Endodermal cell (in vitro differentiated cells): Measurements from ENCODE around the gene HSPA6. TPM values are rescaled to one million over a fixed set of nuclear protein-coding genes. Genes with fewer than 3 reads are reported as not detected.
"Not testable (repeated sequence)": the region's sequence is repeated elsewhere in the genome, so short reads cannot be mapped to it uniquely, and the experiment has no call there.

Experiments used
- DNase-seq: peaks from one replicate; pipeline ENCODE4 v3.0.0-alpha.2; 2017
- H3K27ac ChIP-seq: 2 replicates; pipeline ENCODE4 v1.5.1; 2013; ENCODE audit warnings: mild to moderate bottlenecking, low read depth, low read length, moderate library complexity
- H3K27me3 ChIP-seq: 2 replicates; pipeline ENCODE4 v1.6.1; 2013; ENCODE audit warnings: mild to moderate bottlenecking, low read length, moderate library complexity; ENCODE audit not compliant: insufficient read depth, control insufficient read depth, poor library complexity, severe bottlenecking
- H3K36me3 ChIP-seq: 2 replicates; pipeline ENCODE4 v1.7.0; 2013; ENCODE audit warnings: mild to moderate bottlenecking, low read length, moderate library complexity; ENCODE audit not compliant: control insufficient read depth, insufficient read depth
- H3K4me1 ChIP-seq: one replicate; pipeline ENCODE4 v1.7.0; 2013; ENCODE audit warnings: low read length; ENCODE audit not compliant: control insufficient read depth, insufficient read depth
- H3K4me3 ChIP-seq: 2 replicates; pipeline ENCODE4 v1.5.1; 2013; ENCODE audit warnings: mild to moderate bottlenecking, low read length, moderate library complexity
- H3K9ac ChIP-seq: 2 replicates; pipeline ENCODE4 v1.6.1; 2013; ENCODE audit warnings: mild to moderate bottlenecking, low read length, moderate library complexity; ENCODE audit not compliant: poor library complexity, severe bottlenecking; ENCODE audit errors: extremely low read depth
- H3K9me3 ChIP-seq: 2 replicates; pipeline ENCODE4 v1.6.1; 2013; ENCODE audit warnings: mild to moderate bottlenecking, low read length, moderate library complexity; ENCODE audit not compliant: control insufficient read depth
- H3K27ac Mint-ChIP-seq: 2 replicates; pipeline ENCODE4 v1.8.0; 2020; ENCODE audit warnings: mixed read lengths
- H3K27me3 Mint-ChIP-seq: 2 replicates; pipeline ENCODE4 v1.8.0; 2021; ENCODE audit warnings: mild to moderate bottlenecking, mixed read lengths; ENCODE audit not compliant: insufficient read depth
- H3K36me3 Mint-ChIP-seq: 2 replicates; pipeline ENCODE4 v1.8.0; 2020; ENCODE audit warnings: low read depth, mixed read lengths
- H3K4me1 Mint-ChIP-seq: 2 replicates; pipeline ENCODE4 v1.8.0; 2020; ENCODE audit warnings: mixed read lengths
- H3K4me3 Mint-ChIP-seq: 2 replicates; pipeline ENCODE4 v1.8.0; 2020; ENCODE audit warnings: mild to moderate bottlenecking, moderate library complexity, mixed read lengths
- H3K9me3 Mint-ChIP-seq: 2 replicates; pipeline ENCODE4 v1.8.0; 2020; ENCODE audit warnings: mild to moderate bottlenecking, mixed read lengths
- WGBS, 2 experiments: methylation state at CpG; one replicate each; pipeline versions ENCODE4 v1.1.5 to v1.1.7; 2013; ENCODE audit warnings: missing lambda C conversion rate in 2 of 2, mixed read lengths in 1 of 2; ENCODE audit not compliant: insufficient coverage in 1 of 2, insufficient read length in 1 of 2; 5-methylcytosine and 5-hydroxymethylcytosine counted together
- total RNA-seq, 2 donors: library from RNA; stranded (reverse); fragmentation: NEBNext Ultra II Directional in 1 of 2; extraction: Animal tissue kit (Norgen Biotek cat#: 25700) in 1 of 2; gene quantifications; 2 replicates in 1 of 2; 3 replicates in 1 of 2; pipeline ENCODE4 v1.2.1, GENCODE V29; 2021

Gene HSPA6
- total RNA-seq, 2 donors from 2014 or later, result not detected

GRCh38 chr1:161562441-161562840, 38.1 kb downstream of the HSPA6 start:
- H3K9ac ChIP-seq, H3K36me3 Mint-ChIP-seq, H3K27me3 ChIP-seq, H3K4me1 ChIP-seq, H3K4me3 ChIP-seq, H3K9me3 Mint-ChIP-seq, H3K9me3 ChIP-seq, H3K4me1 Mint-ChIP-seq, H3K27ac Mint-ChIP-seq, H3K36me3 ChIP-seq, DNase-seq, H3K4me3 Mint-ChIP-seq, H3K27ac ChIP-seq: not testable (repeated sequence)
- 88% methylated on average over 1 of the region's 3 CpGs; no CpG with 5 or more reads in 1 of the 2 experiments for WGBS, 2 experiments
- peaks cover 12% of the 10 kb centered on the region for H3K27me3 Mint-ChIP-seq

- no CpG with 5 or more reads among the region's 1 CpG for WGBS, 2 experiments
- not testable (repeated sequence) for H3K36me3 Mint-ChIP-seq, H3K4me1 Mint-ChIP-seq, H3K9me3 Mint-ChIP-seq, H3K4me3 Mint-ChIP-seq, H3K4me1 ChIP-seq, H3K9me3 ChIP-seq, H3K27ac ChIP-seq, H3K9ac ChIP-seq, H3K27me3 ChIP-seq, H3K36me3 ChIP-seq, DNase-seq, H3K4me3 ChIP-seq, H3K27ac Mint-ChIP-seq
- H3K27me3 Mint-ChIP-seq, result peaks cover 12% of the 10 kb centered on the region
These were observed 39.2 kb downstream of the HSPA6 start for GRCh38 chr1:161563522-161563921.

GRCh38 chr1:161566602-161566960, 42.2 kb downstream of the HSPA6 start:
- not testable (repeated sequence) for H3K27ac Mint-ChIP-seq, H3K4me3 ChIP-seq, DNase-seq, H3K36me3 Mint-ChIP-seq, H3K27ac ChIP-seq, H3K27me3 ChIP-seq, H3K9me3 ChIP-seq, H3K4me1 Mint-ChIP-seq, H3K4me3 Mint-ChIP-seq, H3K4me1 ChIP-seq, H3K27me3 Mint-ChIP-seq, H3K36me3 ChIP-seq, H3K9me3 Mint-ChIP-seq, H3K9ac ChIP-seq
- WGBS, 2 experiments, result 100% methylated on average over 1 of the region's 3 CpGs; no CpG with 5 or more reads in 1 of the 2 experiments

GRCh38 chr1:161571703-161572102, 47.4 kb downstream of the HSPA6 start:
- not testable (repeated sequence) for DNase-seq, H3K27ac Mint-ChIP-seq, H3K9me3 ChIP-seq, H3K4me1 ChIP-seq, H3K27me3 Mint-ChIP-seq, H3K9me3 Mint-ChIP-seq, H3K36me3 ChIP-seq, H3K4me1 Mint-ChIP-seq, H3K27ac ChIP-seq, H3K27me3 ChIP-seq, H3K4me3 Mint-ChIP-seq, H3K36me3 Mint-ChIP-seq, H3K4me3 ChIP-seq, H3K9ac ChIP-seq
- WGBS, 2 experiments, result 100% methylated on average over 1 of the region's 8 CpGs

Other genes starting within 250 kb of the HSPA6 start
- 1 to 10 TPM; 1.7 to 3.3 TPM for gene MPZ, start 214.6 kb upstream of the HSPA6 start, total RNA-seq
- 100 to 1,000 TPM; 270 to 296 TPM for gene SDHC, start 210.2 kb upstream of the HSPA6 start, total RNA-seq
- 1 to 10 TPM in 1 of 2 donors, under 1 TPM in 1; 0.86 to 1.2 TPM for gene CFAP126, start 156.7 kb upstream of the HSPA6 start, total RNA-seq
- not detected for gene FCGR2A, start 19.1 kb upstream of the HSPA6 start, total RNA-seq
- gene FCGR3A, start 25.3 kb downstream of the HSPA6 start, total RNA-seq, result not detected
- gene FCGR3B, start 106.6 kb downstream of the HSPA6 start, total RNA-seq, result not detected
- not detected for gene FCGR2B, start 138.6 kb downstream of the HSPA6 start, total RNA-seq
- not detected for gene FCRLA, start 182.7 kb downstream of the HSPA6 start, total RNA-seq
- gene FCRLB, start 197.0 kb downstream of the HSPA6 start, total RNA-seq, result under 1 TPM; 0.22 to 0.51 TPM
- gene DUSP12, start 225.2 kb downstream of the HSPA6 start, total RNA-seq, result 10 to 100 TPM; 26.2 to 28.9 TPM
- 10 to 100 TPM; 14.4 to 19.8 TPM for gene ATF6, start 241.8 kb downstream of the HSPA6 start, total RNA-seq